Neural cell (in vitro differentiated cells): ENCODE data around the gene ANKRD28.

ENCODE experiments used
- CTCF ChIP-seq: fragments of 450-650 bp; IDR thresholded peaks from 2 replicates; pipeline ENCODE4 v1.5.1; 2014; ENCODE audit warnings: antibody characterized with exemption, mild to moderate bottlenecking, moderate library complexity; ENCODE audit not compliant: poor library complexity, severe bottlenecking
- EP300 ChIP-seq: fragments of 450-650 bp; conservative IDR thresholded peaks from 2 replicates; pipeline ENCODE4 v1.6.1; 2014; ENCODE audit warnings: antibody characterized with exemption, mild to moderate bottlenecking, moderate library complexity; ENCODE audit not compliant: poor library complexity, severe bottlenecking
- MXI1 ChIP-seq: fragments of 450-650 bp; conservative IDR thresholded peaks from 2 replicates; pipeline ENCODE4 v1.6.1; 2014; ENCODE audit warnings: antibody characterized with exemption, mild to moderate bottlenecking; ENCODE audit not compliant: poor library complexity, severe bottlenecking
- POLR2AphosphoS5 ChIP-seq: IDR thresholded peaks from 2 replicates; pipeline ENCODE4 v1.6.1; 2012
- SMC3 ChIP-seq: fragments of 450-650 bp; conservative IDR thresholded peaks from 2 replicates; pipeline ENCODE4 v1.6.1; 2014; ENCODE audit warnings: antibody characterized with exemption, mild to moderate bottlenecking, moderate library complexity; ENCODE audit not compliant: poor library complexity
- TAF1 ChIP-seq: IDR thresholded peaks from 2 replicates; pipeline ENCODE4 v1.6.1; 2012; ENCODE audit warnings: low read depth

- TF ChIP-seq CTCF, result no peak
- TF ChIP-seq POLR2AphosphoS5, result no peak
- no peak for TF ChIP-seq SMC3
- TF ChIP-seq EP300, result no peak
- no peak for TF ChIP-seq TAF1
- no peak for TF ChIP-seq MXI1
Observed at GRCh38 chr3:15685927-15686326, 111.9 kb downstream of the ANKRD28 start.
